Chondrocyte (in vitro differentiated cells): ENCODE results near the gene HRH3. TPM values are rescaled to one million over a fixed set of nuclear protein-coding genes. Genes with fewer than 3 reads are reported as not detected.

Source experiments
- DNase-seq: peaks from one replicate; pipeline ENCODE4 v3.0.0; 2021; ENCODE audit warnings: mixed read lengths, low spot score
- H3K27ac Mint-ChIP-seq: one replicate; pipeline ENCODE4 v1.8.0; 2021; ENCODE audit warnings: mild to moderate bottlenecking, moderate library complexity, mixed read lengths; ENCODE audit not compliant: unreplicated experiment
- H3K27me3 Mint-ChIP-seq: 2 replicates; pipeline ENCODE4 v1.8.0; 2021; ENCODE audit warnings: low read depth, mixed read lengths
- H3K36me3 Mint-ChIP-seq: 2 replicates; pipeline ENCODE4 v1.8.0; 2021; ENCODE audit warnings: low read depth, mixed read lengths
- H3K4me1 Mint-ChIP-seq: 2 replicates; pipeline ENCODE4 v1.8.0; 2021; ENCODE audit warnings: low read depth, mild to moderate bottlenecking, mixed read lengths
- H3K4me3 Mint-ChIP-seq: one replicate; pipeline ENCODE4 v1.8.0; 2021; ENCODE audit warnings: mild to moderate bottlenecking, moderate library complexity, mixed read lengths; ENCODE audit not compliant: unreplicated experiment
- H3K9me3 Mint-ChIP-seq: 2 replicates; pipeline ENCODE4 v1.8.0; 2021; ENCODE audit warnings: low read depth, mixed read lengths
- total RNA-seq: library from RNA; stranded (reverse); gene quantifications from 3 replicates; pipeline ENCODE4 v1.2.1, GENCODE V29; 2021
- TF ChIP-seq, protein P1 (sequence below): fragments of 200-600 bp; sonication (generic); IDR thresholded peaks from 2 replicates; pipeline ENCODE4 v1.5.0; 2021; ENCODE audit warnings: antibody characterized with exemption, mild to moderate bottlenecking, moderate library complexity

HRH3 gene
- total RNA-seq, 1 donor from 2014 or later = not detected

DNA sequence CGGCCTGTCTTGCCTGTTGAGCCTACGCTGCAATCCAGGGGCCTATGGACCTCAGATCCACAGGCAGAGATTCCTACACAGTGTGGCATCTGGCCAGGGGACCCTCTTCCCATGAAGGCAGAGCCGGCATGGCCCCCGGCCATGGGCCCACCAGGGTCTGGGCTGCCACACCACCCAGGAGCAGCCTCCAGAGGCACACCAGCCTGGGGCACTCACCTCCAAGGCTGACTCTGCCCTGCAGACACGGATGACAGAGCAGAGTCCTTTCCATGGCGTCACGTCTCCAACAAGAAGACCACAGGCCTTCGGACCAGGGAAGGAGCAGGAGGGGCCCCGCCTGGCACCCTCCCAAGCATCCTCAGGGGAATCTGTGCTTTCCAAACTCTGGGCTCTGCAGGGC lies 3.5 kb upstream of the HRH3 start:
- TF ChIP-seq, protein P1, sequence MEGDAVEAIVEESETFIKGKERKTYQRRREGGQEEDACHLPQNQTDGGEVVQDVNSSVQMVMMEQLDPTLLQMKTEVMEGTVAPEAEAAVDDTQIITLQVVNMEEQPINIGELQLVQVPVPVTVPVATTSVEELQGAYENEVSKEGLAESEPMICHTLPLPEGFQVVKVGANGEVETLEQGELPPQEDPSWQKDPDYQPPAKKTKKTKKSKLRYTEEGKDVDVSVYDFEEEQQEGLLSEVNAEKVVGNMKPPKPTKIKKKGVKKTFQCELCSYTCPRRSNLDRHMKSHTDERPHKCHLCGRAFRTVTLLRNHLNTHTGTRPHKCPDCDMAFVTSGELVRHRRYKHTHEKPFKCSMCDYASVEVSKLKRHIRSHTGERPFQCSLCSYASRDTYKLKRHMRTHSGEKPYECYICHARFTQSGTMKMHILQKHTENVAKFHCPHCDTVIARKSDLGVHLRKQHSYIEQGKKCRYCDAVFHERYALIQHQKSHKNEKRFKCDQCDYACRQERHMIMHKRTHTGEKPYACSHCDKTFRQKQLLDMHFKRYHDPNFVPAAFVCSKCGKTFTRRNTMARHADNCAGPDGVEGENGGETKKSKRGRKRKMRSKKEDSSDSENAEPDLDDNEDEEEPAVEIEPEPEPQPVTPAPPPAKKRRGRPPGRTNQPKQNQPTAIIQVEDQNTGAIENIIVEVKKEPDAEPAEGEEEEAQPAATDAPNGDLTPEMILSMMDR = no peak
- no peaks in the 10 kb centered on the region for H3K36me3 Mint-ChIP-seq
- H3K4me3 Mint-ChIP-seq = no peak overlapping the region
- no peaks in the 10 kb centered on the region for H3K9me3 Mint-ChIP-seq
- H3K27ac Mint-ChIP-seq = no peak overlapping the region
- H3K4me1 Mint-ChIP-seq = peaks cover 7% of the 10 kb centered on the region
- no peak for DNase-seq
- peaks cover 51% of the 10 kb centered on the region for H3K27me3 Mint-ChIP-seq

- Mint-ChIP-seq H3K27ac (no peak overlapping the region), H3K4me3 (no peak overlapping the region), H3K27me3 (peaks cover 54% of the 10 kb centered on the region), H3K36me3 (no peaks in the 10 kb centered on the region), H3K4me1 (peaks cover 7% of the 10 kb centered on the region), H3K9me3 (no peaks in the 10 kb centered on the region)
- DNase-seq = no peak
- TF ChIP-seq, protein P1 = no peak
Measured at GRCh38 chr20:62222972-62223371, 2.9 kb upstream of the HRH3 start.

GRCh38 chr20:62222266-62222850 lies 2.3 kb upstream of the HRH3 start:
- Mint-ChIP-seq H3K4me3 (no peak overlapping the region), H3K36me3 (no peaks in the 10 kb centered on the region), H3K27me3 (peaks cover 56% of the 10 kb centered on the region), H3K9me3 (no peaks in the 10 kb centered on the region), H3K4me1 (peaks cover 7% of the 10 kb centered on the region), H3K27ac (no peak overlapping the region)
- no peak for DNase-seq
- TF ChIP-seq, protein P1 = no peak

GRCh38 chr20:62220666-62221568 lies 839 bp upstream of the HRH3 start:
- Mint-ChIP-seq H3K4me3 (no peak overlapping the region), H3K4me1 (peaks cover 7% of the 10 kb centered on the region), H3K9me3 (no peaks in the 10 kb centered on the region), H3K27me3 (peaks cover 50% of the 10 kb centered on the region), H3K36me3 (no peaks in the 10 kb centered on the region), H3K27ac (no peak overlapping the region)
- TF ChIP-seq, protein P1 = no peak
- no peak for DNase-seq

DNA sequence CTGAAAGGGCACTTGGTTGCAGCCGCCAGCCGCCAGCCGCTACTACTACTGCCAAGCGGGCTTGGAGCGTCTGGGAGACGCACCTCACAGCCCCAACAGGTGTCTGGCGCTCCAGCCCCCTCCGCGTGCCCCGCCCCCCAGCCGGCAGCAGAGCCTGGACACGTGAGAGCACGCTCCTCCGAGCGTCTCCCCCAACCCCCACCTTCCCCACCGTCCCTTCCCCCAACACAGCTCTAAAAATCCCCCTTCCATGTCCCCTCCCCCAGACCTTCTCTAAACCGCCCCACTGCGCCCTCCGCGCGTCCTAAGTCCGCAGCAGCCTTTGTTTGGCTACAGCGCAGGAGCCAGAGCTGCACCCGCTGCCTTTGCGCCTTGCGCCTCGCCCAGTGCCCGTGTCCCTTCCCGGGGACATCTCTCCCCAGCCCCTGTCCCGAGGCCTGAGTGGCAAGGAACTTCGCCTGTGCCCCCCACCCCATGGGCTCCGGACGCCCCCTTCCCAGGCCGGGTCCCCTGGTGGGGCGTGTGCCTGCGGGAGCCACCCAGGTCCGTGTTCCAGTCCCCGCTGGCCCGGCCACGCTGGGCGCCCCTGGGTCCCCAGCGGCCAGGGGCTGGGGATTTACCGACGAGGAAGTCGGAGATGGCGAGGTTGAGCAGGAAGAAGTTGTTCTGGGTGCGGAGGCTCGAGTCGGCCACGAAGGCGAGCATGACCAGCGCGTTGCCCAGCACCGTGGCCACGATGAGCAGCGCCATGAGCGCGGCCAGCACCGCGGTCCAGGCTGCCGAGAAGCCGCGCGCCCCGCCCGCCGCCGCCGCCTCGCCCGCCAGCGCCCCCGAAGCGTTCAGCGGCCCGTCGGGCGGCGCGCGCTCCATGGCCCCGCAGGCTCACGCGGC lies 732 bp downstream of the HRH3 start:
- H3K9me3 Mint-ChIP-seq = no peaks in the 10 kb centered on the region
- TF ChIP-seq, protein P1 = no peak
- peaks cover 44% of the 10 kb centered on the region for H3K27me3 Mint-ChIP-seq
- no peak for DNase-seq
- H3K4me1 Mint-ChIP-seq = peaks cover 7% of the 10 kb centered on the region
- H3K27ac Mint-ChIP-seq = no peak overlapping the region
- no peaks in the 10 kb centered on the region for H3K36me3 Mint-ChIP-seq
- peak overlapping the region; percentile 19 for H3K4me3 Mint-ChIP-seq
